DND-41 (cell line): ENCODE data around the gene ZFP30.

Experiments
- ATAC-seq: fragments of 200-7000 bp; cut with Tn5 transposase; 3 replicates; pipeline ENCODE4 v1.9.1; 2021; ENCODE audit warnings: low read depth; ENCODE audit not compliant: insufficient read depth
- DNase-seq: peaks from one replicate; pipeline ENCODE4 v3.0.0-alpha.2; 2020
- H2AFZ ChIP-seq: 2 replicates; pipeline ENCODE4 v1.6.0; 2012; ENCODE audit warnings: low read depth, low read length
- H3K27ac ChIP-seq: 2 replicates; pipeline ENCODE4 v1.5.1; 2012; ENCODE audit warnings: low read length, inconsistent platforms
- H3K27me3 ChIP-seq: fragments of 200-600 bp; sonication (generic); 2 replicates; pipeline ENCODE4 v1.6.0; 2012; ENCODE audit warnings: low read length, mild to moderate bottlenecking, inconsistent platforms; ENCODE audit not compliant: insufficient read depth, poor library complexity
- H3K36me3 ChIP-seq: 2 replicates; pipeline ENCODE4 v1.5.1; 2012; ENCODE audit warnings: low read length, inconsistent platforms; ENCODE audit not compliant: insufficient read depth
- H3K4me1 ChIP-seq: 2 replicates; pipeline ENCODE4 v1.5.1; 2012; ENCODE audit warnings: mild to moderate bottlenecking, low read length; ENCODE audit not compliant: insufficient read depth
- H3K4me2 ChIP-seq: 2 replicates; pipeline ENCODE4 v1.6.0; 2012; ENCODE audit warnings: mild to moderate bottlenecking, moderate library complexity, low read length, inconsistent platforms; ENCODE audit not compliant: insufficient read depth
- H3K4me3 ChIP-seq, 2 experiments: fragments of 200-600 bp in 1 of 2; shearing (Covaris generic) in 1 of 2; 2 replicates each; pipeline ENCODE4 v1.5.1; 2012 to 2016; ENCODE audit warnings: inconsistent platforms in 2 of 2, low read length in 2 of 2, mild to moderate bottlenecking in 2 of 2, low read depth in 1 of 2, moderate library complexity in 1 of 2
- H3K79me2 ChIP-seq: 2 replicates; pipeline ENCODE4 v1.6.0; 2012; ENCODE audit warnings: low read length, inconsistent platforms; ENCODE audit not compliant: insufficient read depth
- H3K9ac ChIP-seq: 2 replicates; pipeline ENCODE4 v1.6.0; 2012; ENCODE audit warnings: low read depth, mild to moderate bottlenecking, inconsistent platforms, low read length, moderate library complexity
- H3K9me3 ChIP-seq: 2 replicates; pipeline ENCODE4 v1.5.1; 2012; ENCODE audit warnings: low read length, moderate library complexity, mild to moderate bottlenecking, inconsistent platforms; ENCODE audit not compliant: insufficient read depth, severe bottlenecking
- H4K20me1 ChIP-seq: 2 replicates; pipeline ENCODE4 v1.6.0; 2012; ENCODE audit warnings: low read length; ENCODE audit not compliant: insufficient read depth
- CTCF ChIP-seq: IDR thresholded peaks from 2 replicates; pipeline ENCODE4 v1.5.1; 2012; ENCODE audit warnings: borderline replicate concordance, low read length, moderate library complexity, mild to moderate bottlenecking; ENCODE audit not compliant: poor library complexity, severe bottlenecking; ENCODE audit errors: extremely low read depth
- EZH2 ChIP-seq: IDR thresholded peaks from 3 replicates; pipeline ENCODE4 v1.6.1; 2012; ENCODE audit warnings: borderline replicate concordance, low read depth, mild to moderate bottlenecking, moderate library complexity, low read length, inconsistent platforms; ENCODE audit not compliant: severe bottlenecking

The ZFP30 gene

GRCh38 chr19:37564624-37565369 is 90.5 kb downstream of the ZFP30 start:
- Histone ChIP-seq H3K36me3 (peaks cover 40% of the 10 kb centered on the region), H3K27ac (no peak overlapping the region), H3K27me3 (no peaks in the 10 kb centered on the region), H3K79me2 (no peaks in the 10 kb centered on the region; the same call in 1 of the 2 replicates), H3K9ac (no peak overlapping the region), H3K4me1 (no peaks in the 10 kb centered on the region), H3K9me3 (peaks cover 84% of the 10 kb centered on the region), H2AFZ (no peak overlapping the region), H3K4me3 (no peak overlapping the region), H4K20me1 (no peaks in the 10 kb centered on the region), H3K4me2 (no peak overlapping the region)
- ATAC-seq (no peak), DNase-seq (no peak)
- TF ChIP-seq CTCF (no peak), EZH2 (no peak)
